Measurements from ENCODE around the gene GNAO1. TPM values are rescaled to one million over a fixed set of nuclear protein-coding genes. Genes with fewer than 3 reads are reported as not detected.

The GNAO1 gene
- polyA plus RNA-seq, 1 donor (not counting 4 experiments of a cell fraction or from before 2014, with no cell fraction given) = 0.13 TPM

GRCh38 chr16:56233795-56234566, 42.7 kb downstream of the GNAO1 start:
- no peaks in the 10 kb centered on the region for H3K9me1 ChIP-seq (ENCODE audit: control insufficient read depth, extremely low read depth, insufficient read depth, low read length)
- no peak overlapping the region for H3K27ac ChIP-seq (ENCODE audit: control insufficient read depth, insufficient read depth, low read length)
- no peak overlapping the region for H2AFZ ChIP-seq (ENCODE audit: control insufficient read depth, low read length)
- no peaks in the 10 kb centered on the region for H3K36me3 ChIP-seq (ENCODE audit: control insufficient read depth in 2 of 2, extremely low read depth in 1 of 2, insufficient read depth in 2 of 2, low read length in 2 of 2)
- TF ChIP-seq EZH2 (IDR thresholded peaks at IDR 0.05; ENCODE audit: low read length) = no peak
- TF ChIP-seq CTCF (optimal IDR thresholded peaks at IDR 0.05 in 1 of 3, IDR thresholded peaks at IDR 0.05 in 1 of 3, conservative IDR thresholded peaks at IDR 0.05 in 1 of 3; ENCODE audit: extremely low read depth in 1 of 3, insufficient read depth in 2 of 3, low read length in 3 of 3) = no peak
- FAIRE-seq (no peak), DNase-seq (ENCODE audit: low read depth, low spot score) (no peak)
- no peaks in the 10 kb centered on the region for H4K20me1 ChIP-seq (ENCODE audit: control insufficient read depth, extremely low read depth, insufficient read depth, low read length)
- no peaks in the 10 kb centered on the region for H3K27me3 ChIP-seq (ENCODE audit: control insufficient read depth, extremely low read depth, insufficient read depth, low read length)
- no peaks in the 10 kb centered on the region for H3K4me1 ChIP-seq (ENCODE audit: control insufficient read depth, extremely low read depth, insufficient read depth, low read length)
- no peak overlapping the region for H3K4me2 ChIP-seq (ENCODE audit: control insufficient read depth, extremely low read depth, insufficient read depth, low read depth, low read length)
- H3K79me2 ChIP-seq (ENCODE audit: control insufficient read depth, insufficient read depth, low read length) = no peaks in the 10 kb centered on the region
- H3K9me3 ChIP-seq (ENCODE audit: control insufficient read depth, low read depth, low read length) = no peaks in the 10 kb centered on the region
- dilution Hi-C loops (cut with MboI; ENCODE audit: extremely low pct_ligation_motif_present, low sequenced_read_pairs) = no loop called here
- H3K4me3 ChIP-seq (ENCODE audit: control insufficient read depth in 2 of 3, extremely low read depth in 1 of 3, insufficient read depth in 2 of 3, low read depth in 1 of 3, low read length in 3 of 3) = no peak overlapping the region
- H3K9ac ChIP-seq (ENCODE audit: control insufficient read depth, extremely low read depth, insufficient read depth, low read length) = no peak overlapping the region

DNA sequence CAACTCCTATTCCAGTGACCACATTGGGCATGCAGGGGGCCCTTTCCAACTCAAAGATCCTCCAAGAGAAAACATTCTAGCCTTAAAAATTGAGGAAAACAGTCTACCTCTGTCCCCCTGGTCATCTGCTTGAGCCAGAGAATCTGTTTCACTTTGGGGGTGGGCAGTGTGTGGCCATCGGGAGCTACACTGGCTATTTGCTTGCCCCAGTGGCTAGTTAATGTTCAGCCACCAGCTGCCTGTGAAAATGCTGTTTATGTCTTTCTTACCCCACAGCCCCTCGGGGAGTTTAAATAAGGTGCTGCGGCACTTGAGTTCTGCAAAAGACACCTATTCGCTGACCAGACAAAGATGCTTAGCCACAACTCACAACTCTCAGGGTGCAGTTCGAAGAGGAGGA, 43.4 kb downstream of the GNAO1 start:
- no peak overlapping the region for H3K4me2 ChIP-seq (ENCODE audit: control insufficient read depth, extremely low read depth, insufficient read depth, low read depth, low read length)
- DNase-seq (ENCODE audit: low read depth, low spot score) = no peak
- no peaks in the 10 kb centered on the region for H3K36me3 ChIP-seq (ENCODE audit: control insufficient read depth in 2 of 2, extremely low read depth in 1 of 2, insufficient read depth in 2 of 2, low read length in 2 of 2)
- FAIRE-seq = no peak
- no peaks in the 10 kb centered on the region for H3K9me1 ChIP-seq (ENCODE audit: control insufficient read depth, extremely low read depth, insufficient read depth, low read length)
- no peaks in the 10 kb centered on the region for H3K4me1 ChIP-seq (ENCODE audit: control insufficient read depth, extremely low read depth, insufficient read depth, low read length)
- H3K79me2 ChIP-seq (ENCODE audit: control insufficient read depth, insufficient read depth, low read length) = no peaks in the 10 kb centered on the region
- no peak overlapping the region for H2AFZ ChIP-seq (ENCODE audit: control insufficient read depth, low read length)
- no peak overlapping the region for H3K27ac ChIP-seq (ENCODE audit: control insufficient read depth, insufficient read depth, low read length)
- no peaks in the 10 kb centered on the region for H3K9me3 ChIP-seq (ENCODE audit: control insufficient read depth, low read depth, low read length)
- no peak overlapping the region for H3K9ac ChIP-seq (ENCODE audit: control insufficient read depth, extremely low read depth, insufficient read depth, low read length)
- H3K4me3 ChIP-seq (ENCODE audit: control insufficient read depth in 2 of 3, extremely low read depth in 1 of 3, insufficient read depth in 2 of 3, low read depth in 1 of 3, low read length in 3 of 3) = no peak overlapping the region
- TF ChIP-seq CTCF (optimal IDR thresholded peaks at IDR 0.05 in 1 of 3, IDR thresholded peaks at IDR 0.05 in 1 of 3, conservative IDR thresholded peaks at IDR 0.05 in 1 of 3; ENCODE audit: extremely low read depth in 1 of 3, insufficient read depth in 2 of 3, low read length in 3 of 3) = no peak
- no peak for TF ChIP-seq EZH2 (IDR thresholded peaks at IDR 0.05; ENCODE audit: low read length)
- dilution Hi-C loops (cut with MboI; ENCODE audit: extremely low pct_ligation_motif_present, low sequenced_read_pairs) = no loop called here
- H3K27me3 ChIP-seq (ENCODE audit: control insufficient read depth, extremely low read depth, insufficient read depth, low read length) = no peaks in the 10 kb centered on the region
- no peaks in the 10 kb centered on the region for H4K20me1 ChIP-seq (ENCODE audit: control insufficient read depth, extremely low read depth, insufficient read depth, low read length)

All from keratinocyte (primary cell).